ENCODE data around the gene IGSF6. TPM values are rescaled to one million over a fixed set of nuclear protein-coding genes. Genes with fewer than 3 reads are reported as not detected.

Gene IGSF6
- total and polyA plus RNA-seq, 9 of the 15 experiments (the other 6 are each of a cell fraction or from before 2014, with no cell fraction given), result 0.07 TPM; not detected in 8

GRCh38 chr16:21590287-21590686 is 62.1 kb downstream of the IGSF6 start (continued):
- TF ChIP-seq, protein P1, sequence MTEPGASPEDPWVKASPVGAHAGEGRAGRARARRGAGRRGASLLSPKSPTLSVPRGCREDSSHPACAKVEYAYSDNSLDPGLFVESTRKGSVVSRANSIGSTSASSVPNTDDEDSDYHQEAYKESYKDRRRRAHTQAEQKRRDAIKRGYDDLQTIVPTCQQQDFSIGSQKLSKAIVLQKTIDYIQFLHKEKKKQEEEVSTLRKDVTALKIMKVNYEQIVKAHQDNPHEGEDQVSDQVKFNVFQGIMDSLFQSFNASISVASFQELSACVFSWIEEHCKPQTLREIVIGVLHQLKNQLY (CRISPR knock-in tag; conservative IDR thresholded peaks at IDR 0.05), result no peak
- TF ChIP-seq, protein P2, sequence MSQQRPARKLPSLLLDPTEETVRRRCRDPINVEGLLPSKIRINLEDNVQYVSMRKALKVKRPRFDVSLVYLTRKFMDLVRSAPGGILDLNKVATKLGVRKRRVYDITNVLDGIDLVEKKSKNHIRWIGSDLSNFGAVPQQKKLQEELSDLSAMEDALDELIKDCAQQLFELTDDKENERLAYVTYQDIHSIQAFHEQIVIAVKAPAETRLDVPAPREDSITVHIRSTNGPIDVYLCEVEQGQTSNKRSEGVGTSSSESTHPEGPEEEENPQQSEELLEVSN (IDR thresholded peaks at IDR 0.05; ENCODE audit: borderline replicate concordance in 1 of 2, extremely low read depth in 1 of 2, insufficient read depth in 1 of 2, insufficient read length in 1 of 2, low read depth in 1 of 2, low read length in 1 of 2, poor library complexity in 1 of 2, severe bottlenecking in 1 of 2), result no peak
- TF ChIP-seq RNF2 (IDR thresholded peaks at IDR 0.05) (no peak), NRF1 (conservative IDR thresholded peaks at IDR 0.05 in 1 of 2, IDR thresholded peaks at IDR 0.05 in 1 of 2) (no peak), IFI16 (CRISPR knock-in tag; IDR thresholded peaks at IDR 0.05) (no peak)

- no peaks in the 10 kb centered on the region for H3K9me3 ChIP-seq (replicated peaks; ENCODE audit: control insufficient read depth, insufficient read depth, low read depth, low read length)
- no peak overlapping the region for H2AFZ ChIP-seq (ENCODE audit: low read depth, low read length)
- ATAC-seq, result no peak
- POLR2A ChIA-PET, result interaction anchor here (0.6 to 1.2 kb wide), 3 partner anchors 9 to 1925 kb away, joined by 3 read pairs; no protein-coding TSS in a partner anchor
- H4K20me1 ChIP-seq (replicated peaks; ENCODE audit: control insufficient read depth, insufficient read depth, low read length), result no peaks in the 10 kb centered on the region
- in situ Hi-C loops (cut with MboI), result loop anchor here (5.0 to 25.0 kb wide), 3 partner anchors 58 to 973 kb away; no protein-coding TSS in a partner anchor
- FAIRE-seq, result peak; percentile 54
- CTCF ChIA-PET (ENCODE audit: low intra/inter-chr PET ratio), result no interaction called here
- WGBS (ENCODE audit: insufficient coverage, low coverage, missing lambda C conversion rate), result 39% methylated on average over 4 of the region's 4 CpGs
- no peak overlapping the region for H3K27ac ChIP-seq (ENCODE audit: extremely low read depth, low read depth, low read length)
- no peak overlapping the region for H3K9ac ChIP-seq (ENCODE audit: insufficient read depth in 1 of 2, low read depth in 2 of 2, low read length in 2 of 2)
- H3K4me1 ChIP-seq (replicated peaks in 1 of 2; ENCODE audit: control insufficient read depth in 2 of 2, insufficient read depth in 2 of 2, low read length in 2 of 2), result no peaks in the 10 kb centered on the region; a peak in 1 of 5 replicates
- intact Hi-C loops (cut with micrococcal nuclease), result no loop called here
- DNase-seq (ENCODE audit: extremely low read depth in 1 of 4, low spot score in 3 of 4), result no peak
- peaks cover 0 to 2% of the 10 kb centered on the region in 2 experiments; a peak in 2 of 5 replicates for H3K27me3 ChIP-seq (ENCODE audit: control insufficient read depth in 2 of 2, insufficient read depth in 2 of 2, low read length in 2 of 2)
- H3K36me3 ChIP-seq (ENCODE audit: control insufficient read depth, insufficient read depth, low read length), result no peaks in the 10 kb centered on the region
- no peak overlapping the region for H3K4me3 ChIP-seq
- BruUV-seq (replicated peaks), result no TSS peak
- no peaks in the 10 kb centered on the region for H3K9me1 ChIP-seq (ENCODE audit: control insufficient read depth, insufficient read depth, low read length)
- no peaks in the 10 kb centered on the region for H3K79me2 ChIP-seq (ENCODE audit: control insufficient read depth, insufficient read depth, low read length)
- no peak overlapping the region for H3K4me2 ChIP-seq (ENCODE audit: insufficient read depth, low read length)
- TF ChIP-seq HOMEZ (CRISPR knock-in tag; IDR thresholded peaks at IDR 0.05), result no peak
- no peak for TF ChIP-seq MTA1 (IDR thresholded peaks at IDR 0.05; ENCODE audit: borderline replicate concordance)
- TF ChIP-seq NCOA1 (IDR thresholded peaks at IDR 0.05; ENCODE audit: low read depth), result no peak
- no peak for TF ChIP-seq JUN (IDR thresholded peaks at IDR 0.05; ENCODE audit: borderline replicate concordance, low read depth, low read length)
- no peak for TF ChIP-seq JUN (CRISPR knock-in tag; IDR thresholded peaks at IDR 0.05; ENCODE audit: borderline replicate concordance)
- no peak for TF ChIP-seq IRF2 (CRISPR knock-in tag; IDR thresholded peaks at IDR 0.05)
- TF ChIP-seq ZNF3 (CRISPR knock-in tag; IDR thresholded peaks at IDR 0.05), result no peak
- TF ChIP-seq HDAC6 (IDR thresholded peaks at IDR 0.05; ENCODE audit: low read depth, low read length), result no peak
Measured at GRCh38 chr16:21589551-21589950, 62.9 kb downstream of the IGSF6 start.
